Mesothelial cell of epicardium (in vitro differentiated cells): ENCODE results near the gene PTPRN2. TPM values are rescaled to one million over a fixed set of nuclear protein-coding genes. Genes with fewer than 3 reads are reported as not detected.

Experiments used
- DNase-seq, 2 experiments: peaks; one replicate each; pipeline ENCODE4 v3.0.0; 2021; ENCODE audit warnings: low spot score in 2 of 2; ENCODE audit not compliant: unreplicated experiment in 2 of 2
- H3K27ac Mint-ChIP-seq: 2 replicates; pipeline ENCODE4 v1.8.0; 2021; ENCODE audit warnings: mixed read lengths
- H3K27me3 Mint-ChIP-seq: 2 replicates; pipeline ENCODE4 v1.8.0; 2021; ENCODE audit warnings: low read depth, mixed read lengths
- H3K36me3 Mint-ChIP-seq: 2 replicates; pipeline ENCODE4 v1.8.0; 2021; ENCODE audit warnings: mixed read lengths
- H3K4me1 Mint-ChIP-seq: 2 replicates; pipeline ENCODE4 v1.8.0; 2021; ENCODE audit warnings: mixed read lengths
- H3K4me3 Mint-ChIP-seq: 2 replicates; pipeline ENCODE4 v1.8.0; 2021; ENCODE audit warnings: mild to moderate bottlenecking, moderate library complexity, mixed read lengths
- H3K9me3 Mint-ChIP-seq: 2 replicates; pipeline ENCODE4 v1.8.0; 2021; ENCODE audit warnings: mixed read lengths
- CTCF ChIP-seq: fragments of 200-600 bp; sonication (generic); IDR thresholded peaks from one replicate; pipeline ENCODE4 v1.5.0; 2021; ENCODE audit warnings: antibody characterized with exemption; ENCODE audit not compliant: unreplicated experiment
- total RNA-seq: library from RNA; stranded (reverse); gene quantifications from 3 replicates; pipeline ENCODE4 v1.2.1, GENCODE V29; 2021

Gene PTPRN2
- total RNA-seq, 1 donor from 2014 or later = 2.2 TPM

GRCh38 chr7:158494162-158494586, 93.4 kb downstream of the PTPRN2 start:
- DNase-seq = no peak
- Mint-ChIP-seq H3K4me1 (peaks cover 11% of the 10 kb centered on the region), H3K4me3 (no peak overlapping the region), H3K27ac (no peak overlapping the region), H3K36me3 (no peaks in the 10 kb centered on the region), H3K9me3 (no peaks in the 10 kb centered on the region), H3K27me3 (peaks cover 27% of the 10 kb centered on the region)
- no peak for TF ChIP-seq CTCF

GRCh38 chr7:158492367-158492764, 95.3 kb downstream of the PTPRN2 start:
- DNase-seq = no peak
- Mint-ChIP-seq H3K27me3 (peaks cover 24% of the 10 kb centered on the region), H3K36me3 (no peaks in the 10 kb centered on the region), H3K27ac (no peak overlapping the region), H3K4me1 (peaks cover 10% of the 10 kb centered on the region), H3K4me3 (no peak overlapping the region), H3K9me3 (no peaks in the 10 kb centered on the region)
- TF ChIP-seq CTCF = no peak

GRCh38 chr7:158491094-158491493, 96.5 kb downstream of the PTPRN2 start:
- no peak for TF ChIP-seq CTCF
- no peak overlapping the region for H3K4me3 Mint-ChIP-seq
- peaks cover 10% of the 10 kb centered on the region for H3K4me1 Mint-ChIP-seq
- peaks cover 22% of the 10 kb centered on the region for H3K27me3 Mint-ChIP-seq
- H3K36me3 Mint-ChIP-seq = no peaks in the 10 kb centered on the region
- H3K27ac Mint-ChIP-seq = no peak overlapping the region
- H3K9me3 Mint-ChIP-seq = no peaks in the 10 kb centered on the region
- DNase-seq = no peak

GRCh38 chr7:158490171-158490782, 97.3 kb downstream of the PTPRN2 start:
- peaks cover 15% of the 10 kb centered on the region for H3K27me3 Mint-ChIP-seq
- H3K4me1 Mint-ChIP-seq = peaks cover 3% of the 10 kb centered on the region
- H3K36me3 Mint-ChIP-seq = no peaks in the 10 kb centered on the region
- DNase-seq = no peak
- TF ChIP-seq CTCF = no peak
- no peak overlapping the region for H3K27ac Mint-ChIP-seq
- H3K4me3 Mint-ChIP-seq = no peak overlapping the region
- H3K9me3 Mint-ChIP-seq = no peaks in the 10 kb centered on the region

- no peak for DNase-seq
- TF ChIP-seq CTCF = no peak
- H3K27ac Mint-ChIP-seq = no peak overlapping the region
- H3K9me3 Mint-ChIP-seq = no peaks in the 10 kb centered on the region
- no peaks in the 10 kb centered on the region for H3K4me1 Mint-ChIP-seq
- no peak overlapping the region for H3K4me3 Mint-ChIP-seq
- no peaks in the 10 kb centered on the region for H3K36me3 Mint-ChIP-seq
- H3K27me3 Mint-ChIP-seq = peaks cover 9% of the 10 kb centered on the region
Measured at GRCh38 chr7:158489462-158490155, 98.0 kb downstream of the PTPRN2 start.
